Peyer's patch (tissue), 4 donors: Measurements from ENCODE around the gene ANKLE2.

Experiments
- POLR2A ChIP-seq, 2 donors: fragments of 450-650 bp; IDR thresholded peaks; one replicate each; pipeline ENCODE4 v1.5.1; 2017; ENCODE audit warnings: antibody characterized with exemption in 2 of 2, mild to moderate bottlenecking in 2 of 2, moderate library complexity in 2 of 2
- TF ChIP-seq, protein P1 (sequence below), 6 experiments: fragments of 450-650 bp in 4 of 6; fragments of 200-600 bp in 2 of 6; sonication (generic) in 1 of 6; IDR thresholded peaks; one replicate each; pipeline ENCODE4 v1.5.1; 2017 to 2019; ENCODE audit warnings: antibody characterized with exemption in 6 of 6, mild to moderate bottlenecking in 3 of 6, moderate library complexity in 1 of 6

- TF ChIP-seq, protein P1, sequence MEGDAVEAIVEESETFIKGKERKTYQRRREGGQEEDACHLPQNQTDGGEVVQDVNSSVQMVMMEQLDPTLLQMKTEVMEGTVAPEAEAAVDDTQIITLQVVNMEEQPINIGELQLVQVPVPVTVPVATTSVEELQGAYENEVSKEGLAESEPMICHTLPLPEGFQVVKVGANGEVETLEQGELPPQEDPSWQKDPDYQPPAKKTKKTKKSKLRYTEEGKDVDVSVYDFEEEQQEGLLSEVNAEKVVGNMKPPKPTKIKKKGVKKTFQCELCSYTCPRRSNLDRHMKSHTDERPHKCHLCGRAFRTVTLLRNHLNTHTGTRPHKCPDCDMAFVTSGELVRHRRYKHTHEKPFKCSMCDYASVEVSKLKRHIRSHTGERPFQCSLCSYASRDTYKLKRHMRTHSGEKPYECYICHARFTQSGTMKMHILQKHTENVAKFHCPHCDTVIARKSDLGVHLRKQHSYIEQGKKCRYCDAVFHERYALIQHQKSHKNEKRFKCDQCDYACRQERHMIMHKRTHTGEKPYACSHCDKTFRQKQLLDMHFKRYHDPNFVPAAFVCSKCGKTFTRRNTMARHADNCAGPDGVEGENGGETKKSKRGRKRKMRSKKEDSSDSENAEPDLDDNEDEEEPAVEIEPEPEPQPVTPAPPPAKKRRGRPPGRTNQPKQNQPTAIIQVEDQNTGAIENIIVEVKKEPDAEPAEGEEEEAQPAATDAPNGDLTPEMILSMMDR (IDR thresholded peaks at IDR 0.05): no peak
- no peak for TF ChIP-seq POLR2A (IDR thresholded peaks at IDR 0.05)
Observed at GRCh38 chr12:132740313-132740646, 21.4 kb downstream of the ANKLE2 start.
